GM10847 (cell line): ENCODE data around the gene LUC7L.

ENCODE experiments used
- POLR2A ChIP-seq: IDR thresholded peaks from 2 replicates; pipeline ENCODE4 v1.6.1; 2011; ENCODE audit not compliant: insufficient read length; ENCODE audit errors: extremely low read depth

The LUC7L gene

DNA sequence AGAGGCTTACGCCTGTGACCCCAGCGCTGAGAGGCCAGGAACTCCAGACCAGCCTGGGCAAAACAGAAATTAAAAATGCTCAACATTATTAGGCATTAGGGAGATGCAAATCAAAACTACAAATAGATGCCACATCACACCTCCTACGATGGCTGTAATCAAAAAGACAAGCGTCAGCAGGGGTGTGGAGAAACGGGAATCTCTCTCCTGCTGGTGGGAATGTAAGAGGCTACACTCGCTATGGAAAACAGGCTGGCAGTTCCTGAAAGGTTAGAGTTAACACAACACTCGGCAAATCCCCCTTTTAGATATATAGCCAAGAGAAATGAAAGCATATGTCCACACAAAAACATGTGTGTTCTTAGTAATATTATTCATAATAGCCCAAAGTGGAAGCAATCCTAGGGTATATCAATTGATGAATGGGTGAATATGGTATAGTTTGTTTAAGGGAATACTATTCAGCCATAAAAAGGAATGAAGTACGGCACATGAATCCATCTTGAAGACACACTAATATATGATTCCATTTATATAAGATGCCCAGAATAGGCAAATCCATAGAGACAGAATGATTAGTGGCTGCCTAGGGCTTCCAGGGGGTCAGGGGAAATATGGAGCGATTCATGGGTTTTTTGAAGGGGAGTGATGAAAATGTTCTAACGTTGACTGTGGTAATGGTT, 88.9 kb downstream of the LUC7L start:
- TF ChIP-seq POLR2A = no peak
